SU-DHL-6 (cell line): ENCODE results near the gene OTUB2.

Source experiments
- H2AFZ ChIP-seq: fragments of 200-600 bp; sonication (generic); 2 replicates; pipeline ENCODE4 v1.6.1; 2014; ENCODE audit warnings: low read depth, mild to moderate bottlenecking, moderate library complexity, mixed read lengths, antibody characterized with exemption, low read length; ENCODE audit not compliant: severe bottlenecking
- H3F3A ChIP-seq: fragments of 200-600 bp; shearing (Covaris generic); 2 replicates; pipeline ENCODE4 v1.6.0; 2016; ENCODE audit warnings: antibody characterized with exemption, mild to moderate bottlenecking; ENCODE audit not compliant: insufficient read depth
- H3K27ac ChIP-seq: fragments of 200-600 bp; sonication (generic); 2 replicates; pipeline ENCODE4 v1.5.1; 2016; ENCODE audit warnings: low read depth, mild to moderate bottlenecking, low read length, moderate library complexity, mixed read lengths
- H3K27me3 ChIP-seq: fragments of 200-600 bp; sonication (generic), shearing (Covaris generic); 2 replicates; pipeline ENCODE4 v1.6.0; 2014; ENCODE audit warnings: mild to moderate bottlenecking, low read length
- H3K36me3 ChIP-seq: fragments of 200-600 bp; sonication (generic); 2 replicates; pipeline ENCODE4 v1.6.1; 2014; ENCODE audit warnings: mild to moderate bottlenecking, low read length, mixed read lengths
- H3K4me2 ChIP-seq: fragments of 300-600, 200-600 bp; shearing (Covaris generic), sonication (generic); 2 replicates; pipeline ENCODE4 v1.6.0; 2014; ENCODE audit warnings: low read length, low read depth, mild to moderate bottlenecking; ENCODE audit not compliant: poor library complexity, severe bottlenecking
- H3K4me3 ChIP-seq: fragments of 200-600 bp; sonication (generic); 2 replicates; pipeline ENCODE4 v1.5.1; 2014; ENCODE audit warnings: antibody characterized with exemption, low read length, mild to moderate bottlenecking, mixed read lengths; ENCODE audit not compliant: insufficient read depth, poor library complexity, severe bottlenecking
- H3K79me2 ChIP-seq: fragments of 200-600 bp; sonication (generic); 2 replicates; pipeline ENCODE4 v1.6.1; 2014; ENCODE audit warnings: mild to moderate bottlenecking, low read length, moderate library complexity; ENCODE audit not compliant: insufficient read depth
- H3K9ac ChIP-seq: fragments of 200-600 bp; sonication (generic); 2 replicates; pipeline ENCODE4 v1.7.0; 2014; ENCODE audit warnings: mild to moderate bottlenecking, low read length
- H3K9me2 ChIP-seq: fragments of 200-600 bp; sonication (generic); replicated peaks from 2 replicates; pipeline ENCODE4 v1.6.1; 2014; ENCODE audit warnings: low read length; ENCODE audit not compliant: insufficient read depth
- H3K9me3 ChIP-seq: fragments of 200-600 bp; sonication (generic); 2 replicates; pipeline ENCODE4 v1.6.1; 2014; ENCODE audit warnings: low read length, mixed read lengths; ENCODE audit not compliant: insufficient read depth
- H4K20me1 ChIP-seq: fragments of 200-600 bp; sonication (generic); 2 replicates; pipeline ENCODE4 v1.6.1; 2014; ENCODE audit warnings: low read depth, mild to moderate bottlenecking, antibody characterized with exemption, low read length, moderate library complexity, mixed read lengths
- EZH2phosphoT487 ChIP-seq: fragments of 200-600 bp; sonication (generic), shearing (Covaris generic); conservative IDR thresholded peaks from 2 replicates; pipeline ENCODE4 v1.6.1; 2018; ENCODE audit warnings: mild to moderate bottlenecking, antibody characterized with exemption, low read length, moderate library complexity, mixed read lengths
- TF ChIP-seq, protein P1 (sequence below): fragments of 200-600 bp; sonication (generic); IDR thresholded peaks from one replicate; pipeline ENCODE4 v1.5.1; 2017; ENCODE audit warnings: antibody characterized with exemption, mild to moderate bottlenecking, low read length, moderate library complexity; ENCODE audit not compliant: insufficient read depth, poor library complexity, severe bottlenecking

The OTUB2 gene

DNA sequence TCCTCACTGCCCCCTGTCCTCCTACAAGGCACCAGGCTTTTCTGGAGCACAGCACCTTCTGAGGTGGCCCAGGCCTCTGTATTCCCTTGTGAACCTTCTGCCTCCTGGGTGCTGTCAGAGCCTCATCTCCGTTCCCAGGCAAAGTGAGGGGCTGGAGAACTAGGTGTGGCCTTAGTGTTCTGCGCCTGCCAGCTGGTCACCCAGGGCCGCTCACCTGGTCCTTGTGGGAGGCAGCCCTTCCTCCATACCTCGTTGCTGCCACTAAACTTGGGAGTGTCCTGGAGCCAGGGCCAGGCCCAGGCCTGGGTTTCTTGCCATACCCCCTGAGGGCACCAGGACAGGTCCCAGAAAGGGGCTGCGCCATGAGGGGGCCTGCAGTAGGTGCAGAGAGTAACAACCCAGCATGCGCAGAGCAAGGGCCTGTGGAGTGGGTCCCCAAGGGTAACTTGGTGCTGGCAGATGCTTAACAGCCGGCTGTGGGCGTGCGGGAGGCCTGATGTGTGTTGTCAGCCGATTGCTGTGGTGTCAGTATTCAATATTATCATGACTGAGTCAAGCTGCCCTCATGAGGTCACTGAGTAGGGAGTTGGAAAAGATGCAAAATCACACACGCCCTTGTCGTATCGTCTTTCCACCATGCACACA lies 17.1 kb downstream of the OTUB2 start:
- no peaks in the 10 kb centered on the region for H4K20me1 ChIP-seq

DNA sequence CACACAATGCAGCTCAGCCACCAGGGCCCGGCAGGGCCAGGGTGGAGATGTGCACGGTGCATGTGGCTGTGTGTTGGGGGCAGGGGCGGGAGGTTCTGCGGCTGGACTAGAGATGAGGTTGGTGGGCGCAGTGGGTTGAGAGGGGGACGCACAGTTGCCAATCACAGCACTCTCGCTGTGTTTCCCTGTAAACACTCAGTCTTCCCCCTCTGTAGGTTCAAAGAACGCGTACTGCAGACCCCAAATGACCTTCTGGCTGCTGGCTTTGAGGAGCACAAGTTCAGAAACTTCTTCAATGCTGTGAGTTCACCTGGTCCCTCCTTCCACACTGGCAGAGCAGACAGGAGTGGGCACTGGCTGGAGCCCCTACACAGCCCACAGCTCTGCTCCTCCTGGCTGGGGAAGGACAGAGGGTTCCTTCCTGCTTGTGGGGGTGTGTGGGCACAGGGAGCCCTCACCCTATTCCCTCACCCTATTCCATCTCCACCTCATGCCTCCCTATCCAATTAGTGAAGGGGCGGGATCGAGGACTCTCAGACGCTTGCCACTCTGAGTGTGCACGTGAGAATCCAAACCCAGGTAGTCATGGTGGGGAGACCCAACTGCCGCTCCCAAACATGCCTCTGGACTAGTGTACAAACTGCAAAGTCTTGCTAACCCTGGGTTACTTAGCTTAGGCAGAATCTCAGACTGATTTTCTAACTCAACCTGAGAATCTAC lies 17.8 kb downstream of the OTUB2 start:
- Histone ChIP-seq H3K4me3 (no peak overlapping the region), H3K36me3 (no peaks in the 10 kb centered on the region), H3K27me3 (no peaks in the 10 kb centered on the region), H3K27ac (no peak overlapping the region), H2AFZ (no peak overlapping the region), H3K9ac (no peak overlapping the region), H3K9me2 (no peaks in the 10 kb centered on the region), H3K9me3 (no peaks in the 10 kb centered on the region), H4K20me1 (no peaks in the 10 kb centered on the region), H3F3A (no peaks in the 10 kb centered on the region), H3K79me2 (no peaks in the 10 kb centered on the region), H3K4me2 (no peak overlapping the region)
- TF ChIP-seq EZH2phosphoT487, result no peak
- TF ChIP-seq, protein P1, sequence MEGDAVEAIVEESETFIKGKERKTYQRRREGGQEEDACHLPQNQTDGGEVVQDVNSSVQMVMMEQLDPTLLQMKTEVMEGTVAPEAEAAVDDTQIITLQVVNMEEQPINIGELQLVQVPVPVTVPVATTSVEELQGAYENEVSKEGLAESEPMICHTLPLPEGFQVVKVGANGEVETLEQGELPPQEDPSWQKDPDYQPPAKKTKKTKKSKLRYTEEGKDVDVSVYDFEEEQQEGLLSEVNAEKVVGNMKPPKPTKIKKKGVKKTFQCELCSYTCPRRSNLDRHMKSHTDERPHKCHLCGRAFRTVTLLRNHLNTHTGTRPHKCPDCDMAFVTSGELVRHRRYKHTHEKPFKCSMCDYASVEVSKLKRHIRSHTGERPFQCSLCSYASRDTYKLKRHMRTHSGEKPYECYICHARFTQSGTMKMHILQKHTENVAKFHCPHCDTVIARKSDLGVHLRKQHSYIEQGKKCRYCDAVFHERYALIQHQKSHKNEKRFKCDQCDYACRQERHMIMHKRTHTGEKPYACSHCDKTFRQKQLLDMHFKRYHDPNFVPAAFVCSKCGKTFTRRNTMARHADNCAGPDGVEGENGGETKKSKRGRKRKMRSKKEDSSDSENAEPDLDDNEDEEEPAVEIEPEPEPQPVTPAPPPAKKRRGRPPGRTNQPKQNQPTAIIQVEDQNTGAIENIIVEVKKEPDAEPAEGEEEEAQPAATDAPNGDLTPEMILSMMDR, result no peak

More for the DNA sequence above, 17.1 kb downstream of the OTUB2 start:
- Histone ChIP-seq H3K27ac (no peak overlapping the region), H3K9ac (no peak overlapping the region), H3K9me3 (no peaks in the 10 kb centered on the region), H3K4me2 (no peak overlapping the region), H3K4me3 (no peak overlapping the region), H3K27me3 (no peaks in the 10 kb centered on the region), H3K9me2 (no peaks in the 10 kb centered on the region), H2AFZ (no peak overlapping the region), H3K36me3 (no peaks in the 10 kb centered on the region), H3F3A (no peaks in the 10 kb centered on the region), H3K79me2 (no peaks in the 10 kb centered on the region)
- TF ChIP-seq, protein P1, result no peak
- TF ChIP-seq EZH2phosphoT487, result no peak

DNA sequence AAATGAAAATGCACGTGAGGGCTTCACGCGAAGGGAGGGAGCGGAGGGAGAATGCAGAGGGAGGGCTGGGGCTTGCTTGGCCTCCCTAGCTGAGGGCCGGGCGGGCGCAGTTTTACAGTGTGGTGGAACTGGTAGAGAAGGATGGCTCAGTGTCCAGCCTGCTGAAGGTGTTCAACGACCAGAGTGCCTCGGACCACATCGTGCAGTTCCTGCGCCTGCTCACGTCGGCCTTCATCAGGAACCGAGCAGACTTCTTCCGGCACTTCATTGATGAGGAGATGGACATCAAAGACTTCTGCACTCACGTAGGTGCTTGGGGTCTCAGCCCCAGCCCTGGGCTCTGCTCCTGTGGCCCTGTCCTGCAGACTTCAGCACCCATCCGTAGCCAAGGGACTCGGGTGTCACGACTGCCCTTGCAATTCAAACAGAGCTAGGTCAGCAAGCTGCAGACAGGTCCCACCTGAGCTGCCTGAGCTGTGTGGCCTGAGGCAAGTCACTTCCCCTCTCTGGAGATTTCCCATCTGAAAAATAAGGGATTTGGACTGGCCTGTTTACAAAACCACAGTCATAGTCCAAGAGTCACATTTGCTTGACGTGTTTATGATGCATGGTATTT lies 18.4 kb downstream of the OTUB2 start:
- Histone ChIP-seq H3K27ac (no peak overlapping the region), H3K4me3 (no peak overlapping the region), H3K9me2 (no peaks in the 10 kb centered on the region), H3F3A (no peaks in the 10 kb centered on the region), H4K20me1 (no peaks in the 10 kb centered on the region), H3K36me3 (no peaks in the 10 kb centered on the region), H3K79me2 (no peaks in the 10 kb centered on the region), H2AFZ (no peak overlapping the region), H3K27me3 (no peaks in the 10 kb centered on the region), H3K4me2 (no peak overlapping the region), H3K9me3 (no peaks in the 10 kb centered on the region), H3K9ac (no peak overlapping the region)
- TF ChIP-seq EZH2phosphoT487, result no peak
- TF ChIP-seq, protein P1, result no peak
